ENCODE data around the gene PTPN3. TPM values are rescaled to one million over a fixed set of nuclear protein-coding genes. Genes with fewer than 3 reads are reported as not detected.
A peak's percentile ranks its signal among the peaks of the same experiment; 100 is the strongest.
"Not testable (repeated sequence)": the region's sequence is repeated elsewhere in the genome, so short reads cannot be mapped to it uniquely, and the experiment has no call there.

Gene PTPN3
- total RNA-seq, 1 donor from 2014 or later: 11.0 TPM

- no peak for ATAC-seq
These were observed 112.6 kb downstream of the PTPN3 start for GRCh38 chr9:109385499-109385898.

GRCh38 chr9:109383947-109384346, 114.2 kb downstream of the PTPN3 start:
- ATAC-seq: no peak

- ATAC-seq: no peak
These were observed 114.8 kb downstream of the PTPN3 start for GRCh38 chr9:109383356-109383755.

DNA sequence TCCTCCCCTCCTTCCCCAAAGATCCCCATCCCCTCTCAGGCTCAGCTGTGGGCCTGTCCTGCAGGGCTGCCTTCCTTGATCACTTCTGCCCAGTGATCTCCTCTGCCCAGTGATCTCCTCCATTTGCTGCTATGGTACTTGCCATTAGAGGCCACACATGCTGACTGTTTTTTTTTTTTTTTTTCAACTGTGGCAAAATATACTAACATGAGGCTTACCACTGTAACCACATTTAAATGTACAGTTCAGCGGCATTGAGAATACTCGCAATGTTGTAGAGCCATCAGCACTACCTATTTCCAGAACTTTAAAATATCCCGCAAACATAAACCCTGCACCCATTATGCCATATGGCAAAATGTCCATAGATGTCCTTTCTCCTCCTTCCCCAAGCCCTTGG, 115.5 kb downstream of the PTPN3 start:
- ATAC-seq: no peak

GRCh38 chr9:109382182-109382581, 115.9 kb downstream of the PTPN3 start:
- no peak for ATAC-seq

DNA sequence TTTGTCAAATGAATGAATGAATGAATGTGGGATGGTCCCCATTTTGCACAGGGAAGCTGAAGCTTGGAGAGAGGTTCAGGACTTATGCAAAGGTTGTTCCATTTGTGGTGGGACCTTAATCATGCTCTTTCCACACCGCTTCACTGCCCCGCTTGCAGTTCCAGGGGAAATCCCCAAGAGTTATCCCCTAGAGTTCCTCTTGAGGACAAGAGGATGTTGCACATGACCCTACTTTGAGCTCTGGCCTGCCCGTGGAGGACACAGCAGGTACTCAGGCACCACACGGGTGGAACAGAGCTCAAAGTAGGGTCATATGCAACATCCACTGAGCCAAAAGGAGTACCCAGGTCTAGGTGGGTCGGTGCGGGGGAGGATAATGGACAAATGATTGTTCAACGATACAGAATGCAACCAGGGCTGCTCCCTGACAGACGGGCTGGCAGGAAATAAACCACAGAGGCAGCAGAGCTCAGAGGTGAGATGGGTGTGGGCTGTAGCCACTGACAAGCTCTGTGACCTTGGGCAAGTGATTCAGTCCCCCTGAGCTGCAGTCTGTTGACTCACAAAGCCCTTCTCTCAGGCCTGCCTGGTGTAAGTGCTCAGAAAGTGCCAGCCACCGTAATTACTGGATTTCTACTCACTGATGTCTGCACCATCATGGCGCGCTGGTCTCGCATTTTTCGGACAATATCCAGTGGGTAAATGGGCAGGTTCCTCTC, 116.9 kb downstream of the PTPN3 start:
- peak; percentile 41 for ATAC-seq

DNA sequence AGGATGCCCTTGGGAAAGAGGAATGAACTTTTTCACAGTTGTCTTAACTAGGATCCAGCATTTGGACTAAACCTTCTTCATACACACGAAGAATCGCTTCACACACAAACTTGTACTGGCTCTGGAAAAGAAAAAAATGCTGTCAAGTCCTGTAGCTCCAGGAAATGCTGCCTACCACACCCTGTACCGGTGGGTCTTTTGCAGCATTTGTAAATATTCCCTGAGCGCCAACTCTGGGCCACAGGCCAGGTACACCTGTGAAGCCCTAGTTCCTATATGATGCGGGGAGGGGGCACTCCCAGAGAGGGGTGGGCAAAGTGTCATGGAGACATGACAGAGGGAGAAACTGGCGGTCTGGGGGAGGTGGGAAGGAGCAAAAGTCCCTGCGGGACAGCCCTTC, 118.6 kb downstream of the PTPN3 start:
- ATAC-seq: no peak

DNA sequence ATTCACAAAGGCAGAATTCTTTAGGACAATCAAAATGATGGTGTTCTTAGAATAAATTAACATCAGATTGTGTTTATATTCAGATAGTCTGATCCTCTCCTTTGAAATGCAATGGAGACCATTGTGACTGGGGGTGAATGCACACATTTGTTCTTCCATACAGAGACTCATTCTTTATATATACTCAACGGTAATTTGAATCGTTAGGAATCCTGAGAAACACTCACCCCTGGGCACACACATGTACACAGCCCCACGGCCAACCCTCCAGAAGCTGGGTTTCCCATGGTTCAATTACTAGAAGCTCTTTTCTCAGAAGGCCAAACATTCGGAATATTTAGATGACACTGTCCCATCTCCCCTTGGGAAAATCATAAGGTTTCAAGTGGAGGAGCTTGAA, 119.8 kb downstream of the PTPN3 start:
- no peak for ATAC-seq

DNA sequence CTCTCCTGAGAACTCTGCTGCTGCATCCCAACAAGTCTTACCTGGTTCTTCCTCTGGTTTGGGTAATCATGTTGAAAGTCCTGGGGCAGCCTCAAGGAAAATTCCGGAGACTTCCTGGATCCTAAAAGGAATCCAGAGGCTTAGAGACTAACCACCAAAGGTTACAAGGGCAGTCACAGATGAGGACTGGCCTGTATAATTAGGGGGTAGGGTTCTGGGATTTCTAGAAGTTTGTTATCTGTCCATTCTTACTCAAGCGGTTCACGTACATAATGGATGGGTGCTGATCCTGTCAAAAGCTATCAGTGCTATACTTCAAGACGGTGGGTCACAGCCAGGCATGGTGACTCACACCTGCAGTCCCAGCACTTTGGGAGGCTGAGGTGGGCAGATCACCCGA, 125.9 kb downstream of the PTPN3 start:
- no peak for ATAC-seq

GRCh38 chr9:109371374-109371773, 126.7 kb downstream of the PTPN3 start:
- ATAC-seq: no peak

DNA sequence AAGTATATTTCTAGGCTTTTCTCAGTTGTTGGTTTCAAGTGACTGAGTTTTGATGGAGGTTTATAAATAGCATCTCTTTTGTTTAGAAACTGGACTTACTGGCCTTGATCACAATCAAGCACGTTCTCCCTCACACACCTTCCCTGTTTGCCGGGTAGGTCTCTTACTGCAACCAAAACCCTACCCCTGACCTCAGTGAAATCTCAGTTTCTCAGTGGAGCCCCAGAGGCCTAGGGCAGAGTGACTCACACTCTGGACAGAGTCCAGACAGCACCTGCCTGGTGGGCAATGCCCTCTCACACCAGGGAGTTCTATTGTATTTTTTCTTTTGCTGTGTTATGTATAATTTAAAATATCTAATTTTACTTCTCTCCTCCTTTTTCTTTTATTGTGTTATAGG, 128.8 kb downstream of the PTPN3 start:
- no peak for ATAC-seq

GRCh38 chr9:109360771-109361170, 137.3 kb downstream of the PTPN3 start:
- ATAC-seq: no peak

GRCh38 chr9:109358968-109359603, 139.0 kb downstream of the PTPN3 start:
- not testable (repeated sequence) for ATAC-seq

- ATAC-seq: peak; percentile 49
These were observed 142.4 kb downstream of the PTPN3 start for GRCh38 chr9:109355564-109356297.

DNA sequence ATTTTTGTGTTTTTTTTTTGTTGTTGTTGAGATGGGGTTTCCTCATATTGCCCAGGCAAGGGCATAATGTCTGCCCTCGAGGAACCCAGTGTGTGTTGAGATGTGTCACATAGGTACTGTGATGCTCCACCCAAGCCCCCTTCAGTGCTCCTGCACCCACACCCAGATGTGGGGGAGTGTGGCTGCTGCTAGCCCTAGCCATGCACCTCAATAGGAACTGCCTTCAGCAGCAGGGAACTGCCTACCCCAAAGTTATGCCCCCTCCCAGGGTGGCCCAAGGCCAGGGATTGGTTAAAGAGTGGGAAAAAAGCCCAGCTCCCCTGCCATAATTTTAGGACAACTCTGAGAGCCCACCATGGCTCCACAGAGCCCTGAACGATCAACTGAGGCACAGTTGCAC, 143.9 kb downstream of the PTPN3 start:
- peak; percentile 22 for ATAC-seq

GRCh38 chr9:109351032-109351431, 147.1 kb downstream of the PTPN3 start:
- ATAC-seq: no peak

DNA sequence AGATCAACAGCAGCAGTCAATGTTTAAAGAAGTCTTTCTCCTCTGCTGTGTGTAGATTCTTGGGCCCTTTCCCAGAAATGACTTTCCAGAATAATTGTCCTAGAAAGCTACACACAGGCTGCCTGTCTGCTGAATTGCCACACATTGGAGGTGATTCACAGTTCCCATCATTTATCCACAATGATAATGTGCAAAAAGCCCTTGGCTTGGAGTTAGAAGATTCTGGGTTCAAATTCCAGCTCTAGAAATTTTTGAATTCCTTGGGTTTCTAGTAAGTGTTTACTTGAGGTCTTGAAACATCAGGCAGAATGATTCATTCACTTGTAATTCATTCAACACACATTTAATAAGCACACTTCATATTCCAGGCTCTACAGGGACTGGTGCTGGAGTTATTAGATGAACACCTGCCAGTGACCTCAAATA, 148.7 kb downstream of the PTPN3 start:
- ATAC-seq: no peak

DNA sequence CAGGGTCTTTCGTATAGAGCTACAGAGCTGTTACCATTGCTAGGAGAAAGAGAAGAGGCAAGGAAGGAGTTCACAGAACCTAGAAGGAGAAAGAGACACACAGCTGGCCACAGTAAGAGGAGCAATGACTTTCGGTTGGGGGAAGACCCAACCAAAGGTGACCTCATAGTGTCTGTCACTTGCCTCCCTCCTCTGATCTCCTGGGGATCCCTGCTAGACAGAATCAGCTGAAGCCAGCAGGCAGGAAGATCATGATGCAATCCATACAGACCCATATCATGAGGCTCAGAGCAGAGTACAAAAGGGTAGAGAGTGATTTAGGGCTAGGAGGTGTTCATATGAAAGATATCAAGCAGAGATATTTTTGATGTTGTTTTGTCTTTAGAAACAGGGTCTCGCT, 151.2 kb downstream of the PTPN3 start:
- no peak for ATAC-seq

DNA sequence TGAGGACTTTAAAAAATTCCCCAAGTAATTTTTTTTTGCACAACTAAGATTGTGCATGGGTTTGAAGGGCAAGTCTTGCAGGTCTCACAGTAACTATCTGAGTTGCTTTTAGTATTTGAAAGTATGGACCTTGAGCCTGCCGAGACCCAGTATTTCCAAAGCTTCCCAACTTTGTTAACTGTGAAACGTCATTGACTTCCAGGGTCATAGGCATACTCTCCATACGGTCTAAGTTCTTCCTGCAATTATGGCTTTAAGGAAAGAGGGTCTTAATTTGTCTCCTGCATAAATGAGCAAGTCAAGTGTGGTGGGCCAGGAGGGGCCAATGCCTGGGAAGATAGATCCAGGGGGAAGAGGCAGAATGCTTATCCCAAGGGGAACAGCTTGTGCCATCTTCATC, 153.2 kb downstream of the PTPN3 start:
- ATAC-seq: no peak

DNA sequence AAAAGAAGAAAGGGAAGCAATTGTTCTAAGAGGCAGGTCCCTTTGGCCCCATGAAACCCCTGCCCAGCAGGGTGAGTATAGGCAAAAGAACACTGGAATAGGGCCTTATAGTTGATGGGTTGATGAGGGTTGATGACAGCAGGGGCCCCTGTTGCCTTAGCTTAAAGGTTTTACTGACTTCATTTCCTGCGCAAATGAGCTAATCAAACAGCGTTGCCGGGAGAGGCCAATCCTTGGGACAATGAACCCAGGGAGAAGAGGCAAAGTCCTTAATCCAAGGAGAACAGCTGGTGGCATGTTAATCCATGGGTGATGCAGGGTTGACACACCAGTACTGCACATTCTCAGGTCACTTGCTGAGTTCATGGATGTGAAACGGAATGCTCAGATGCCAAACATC, 155.2 kb downstream of the PTPN3 start:
- ATAC-seq: peak; percentile 31

GRCh38 chr9:109341561-109341960, 156.5 kb downstream of the PTPN3 start:
- peak; percentile 28 for ATAC-seq

DNA sequence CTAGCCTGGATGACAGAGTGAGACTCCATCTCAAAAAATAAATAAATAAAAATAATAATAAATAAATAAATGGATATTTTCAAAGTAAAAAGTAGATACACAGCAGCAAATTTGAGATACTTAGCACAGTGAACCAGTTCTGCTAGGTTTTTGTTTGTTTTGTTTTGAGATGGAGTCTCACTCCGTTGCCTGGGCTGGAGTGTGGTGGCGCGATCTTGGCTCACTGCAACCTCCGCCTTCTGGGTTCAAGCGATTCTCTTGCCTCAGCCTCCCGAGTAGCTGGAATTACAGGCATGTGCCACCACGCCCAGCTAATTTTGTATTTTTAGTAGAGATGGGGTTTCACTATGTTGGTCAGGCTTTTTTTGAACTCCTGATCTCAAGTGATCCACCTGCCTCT, 157.1 kb downstream of the PTPN3 start:
- not testable (repeated sequence) for ATAC-seq

- no peak for ATAC-seq
These were observed 161.7 kb downstream of the PTPN3 start for GRCh38 chr9:109336409-109336808.

DNA sequence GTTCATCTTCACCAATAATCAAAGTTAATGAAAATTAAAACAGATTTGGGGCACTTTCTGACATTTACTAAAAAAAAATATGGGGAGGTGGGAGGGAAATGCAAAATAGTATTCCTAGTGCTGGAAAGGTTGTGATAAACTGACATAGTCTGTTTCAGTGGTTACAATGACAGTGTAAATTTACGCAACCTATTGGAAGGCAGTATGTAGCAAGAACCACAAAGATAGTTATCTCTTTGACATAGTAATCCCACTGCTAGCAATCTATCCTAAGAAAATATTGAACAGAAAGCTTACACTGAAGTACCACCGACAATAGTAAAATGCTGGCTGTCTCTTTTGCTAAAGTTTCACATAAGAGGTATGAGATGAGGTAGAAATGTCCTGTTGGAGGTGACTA, 162.2 kb downstream of the PTPN3 start:
- ATAC-seq: no peak
